Natural killer cell (primary cell): ENCODE results near the gene DHCR24. TPM values are rescaled to one million over a fixed set of nuclear protein-coding genes. Genes with fewer than 3 reads are reported as not detected.

Experiments used
- ATAC-seq, 3 donors: fragments of 150-1000 bp in 2 of 3; fragments of 200-7000 bp in 1 of 3; cut with Tn5 transposase; 1 replicate in 1 of 3; 2 replicates in 2 of 3; pipeline ENCODE4 v1.10.0; 2021; ENCODE audit warnings: mild to moderate bottlenecking in 2 of 3, moderate library complexity in 2 of 3
- DNase-seq, 2 donors: peaks; one replicate each; pipeline versions ENCODE4 v3.0.0 to v3.0.0-alpha.2; 2013 to 2021; ENCODE audit warnings: mixed read lengths in 1 of 2
- H3K27ac ChIP-seq: one replicate; pipeline ENCODE4 v1.5.1; 2013; ENCODE audit warnings: mild to moderate bottlenecking, low read length
- H3K27me3 ChIP-seq: one replicate; pipeline ENCODE4 v1.6.1; 2013; ENCODE audit warnings: low read length; ENCODE audit not compliant: control insufficient read depth, insufficient read depth
- H3K36me3 ChIP-seq: one replicate; pipeline ENCODE4 v1.6.1; 2013; ENCODE audit warnings: low read length; ENCODE audit not compliant: control insufficient read depth, insufficient read depth
- H3K4me1 ChIP-seq: one replicate; pipeline ENCODE4 v1.6.1; 2013; ENCODE audit warnings: low read length; ENCODE audit not compliant: control insufficient read depth, insufficient read depth
- H3K4me3 ChIP-seq: one replicate; pipeline ENCODE4 v1.5.1; 2013; ENCODE audit warnings: low read length
- H3K9me3 ChIP-seq: one replicate; pipeline ENCODE4 v1.6.1; 2013; ENCODE audit warnings: low read length; ENCODE audit not compliant: control insufficient read depth, insufficient read depth
- H3K27ac Mint-ChIP-seq, 2 donors: one replicate each; pipeline ENCODE4 v1.8.0; 2022; ENCODE audit warnings: mild to moderate bottlenecking in 2 of 2, mixed read lengths in 2 of 2, moderate library complexity in 1 of 2
- H3K27me3 Mint-ChIP-seq, 2 donors: one replicate each; pipeline ENCODE4 v1.8.0; 2022; ENCODE audit warnings: low read depth in 2 of 2, mixed read lengths in 2 of 2
- H3K36me3 Mint-ChIP-seq: one replicate; pipeline ENCODE4 v1.8.0; 2022; ENCODE audit warnings: mixed read lengths
- H3K4me1 Mint-ChIP-seq, 2 donors: one replicate each; pipeline ENCODE4 v1.8.0; 2022; ENCODE audit warnings: mixed read lengths in 2 of 2
- H3K4me3 Mint-ChIP-seq: one replicate; pipeline ENCODE4 v1.8.0; 2022; ENCODE audit warnings: mild to moderate bottlenecking, moderate library complexity, mixed read lengths
- H3K9me3 Mint-ChIP-seq, 2 donors: one replicate each; pipeline ENCODE4 v1.8.0; 2022; ENCODE audit warnings: mixed read lengths in 2 of 2
- CTCF ChIP-seq: fragments of 200-600 bp; IDR thresholded peaks from one replicate; pipeline ENCODE4 v1.8.0; 2022; ENCODE audit warnings: antibody characterized with exemption
- WGBS: methylation state at CpG from one replicate; pipeline ENCODE4 v1.1.7; 2013; ENCODE audit warnings: missing lambda C conversion rate; ENCODE audit not compliant: insufficient coverage; 5-methylcytosine and 5-hydroxymethylcytosine counted together
- intact Hi-C: fragments of 100-400 bp; cut with micrococcal nuclease; formaldehyde crosslinking; loops from one replicate; pipeline ENCODE4 v1.14.2; 2022
- total RNA-seq, 4 donors: library from RNA; stranded (reverse); fragments of 120-200 nt in 1 of 4; gene quantifications; one replicate each; pipeline versions ENCODE4 v1.2.3 to v1.2.4, GENCODE V29; 2013 to 2022

The DHCR24 gene
- total RNA-seq, 3 donors from 2014 or later (not counting 1 experiment from before 2014, with no cell fraction given), result 8.7 to 17.2 (median 10.4) TPM

DNA sequence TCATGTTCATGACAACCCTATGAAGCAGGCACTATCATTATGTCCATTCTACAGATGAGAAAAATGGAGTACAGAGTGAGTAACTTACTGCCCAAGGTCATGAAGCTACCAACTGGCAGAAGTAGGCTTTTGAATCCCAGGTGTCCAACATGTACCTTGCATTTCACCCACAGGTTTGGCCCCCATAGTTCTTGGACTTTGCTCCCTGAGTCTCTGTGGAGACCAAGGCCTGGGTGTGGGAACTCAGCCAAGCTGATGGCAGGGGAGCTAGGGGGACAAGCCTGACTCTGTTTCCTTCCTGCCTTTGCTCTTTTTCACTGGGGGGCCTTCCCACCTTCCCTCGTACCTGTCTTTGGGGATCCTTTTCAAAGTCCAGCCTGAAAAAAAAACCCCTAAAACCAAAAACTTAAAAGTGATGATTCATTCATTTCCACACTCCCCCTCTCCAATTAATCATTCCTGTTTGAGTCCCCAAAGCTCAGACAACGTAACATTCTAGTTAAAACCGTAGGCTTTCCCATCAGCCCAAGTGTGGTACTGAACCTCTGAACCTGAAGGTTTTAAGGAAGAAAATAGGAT lies 77.4 kb downstream of the DHCR24 start:
- peaks cover 62 to 71% of the 10 kb centered on the region in 2 donors for H3K4me1 Mint-ChIP-seq
- Histone ChIP-seq H3K36me3 (peaks cover 4% of the 10 kb centered on the region), H3K4me3 (no peak overlapping the region), H3K27me3 (no peaks in the 10 kb centered on the region), H3K9me3 (no peaks in the 10 kb centered on the region), H3K4me1 (peaks cover 83% of the 10 kb centered on the region), H3K27ac (peak overlapping the region; percentile 88)
- no peaks in the 10 kb centered on the region for H3K9me3 Mint-ChIP-seq
- ATAC-seq (no peak), DNase-seq (no peak)
- intact Hi-C loops, result loop anchor here (1.0 to 5.0 kb wide), 6 partner anchors 41 to 402 kb away; partner anchors contain the start of gene SSBP3
- peak overlapping the region; percentile 40 for H3K4me3 Mint-ChIP-seq
- 58% methylated on average over 3 of the region's 3 CpGs for WGBS
- no peaks in the 10 kb centered on the region for H3K36me3 Mint-ChIP-seq
- TF ChIP-seq CTCF, result no peak
- no peaks in the 10 kb centered on the region for H3K27me3 Mint-ChIP-seq
- H3K27ac Mint-ChIP-seq, result peak overlapping the region; percentile 94 to 95

GRCh38 chr1:54808443-54809207 lies 78.4 kb downstream of the DHCR24 start:
- 71% methylated on average over 12 of the region's 12 CpGs for WGBS
- H3K27ac Mint-ChIP-seq, result peak overlapping the region; percentile 94 to 95
- Histone ChIP-seq H3K27ac (peak overlapping the region; percentile 88), H3K27me3 (no peaks in the 10 kb centered on the region), H3K9me3 (no peaks in the 10 kb centered on the region), H3K4me3 (peak overlapping the region; percentile 42), H3K36me3 (peaks cover 4% of the 10 kb centered on the region), H3K4me1 (peaks cover 90% of the 10 kb centered on the region)
- peak; percentile 27 for TF ChIP-seq CTCF
- peak overlapping the region; percentile 83 for H3K4me3 Mint-ChIP-seq
- ATAC-seq, result peak in 1 of 3 donors; percentile 8
- intact Hi-C loops, result loop anchor here (5.0 kb wide), 2 partner anchors 321 to 401 kb away; partner anchors contain the start of gene SSBP3
- DNase-seq, result no peak
- peaks cover 72 to 80% of the 10 kb centered on the region in 2 donors for H3K4me1 Mint-ChIP-seq
- H3K27me3 Mint-ChIP-seq, result no peaks in the 10 kb centered on the region
- H3K36me3 Mint-ChIP-seq, result no peaks in the 10 kb centered on the region
- no peaks in the 10 kb centered on the region for H3K9me3 Mint-ChIP-seq

DNA sequence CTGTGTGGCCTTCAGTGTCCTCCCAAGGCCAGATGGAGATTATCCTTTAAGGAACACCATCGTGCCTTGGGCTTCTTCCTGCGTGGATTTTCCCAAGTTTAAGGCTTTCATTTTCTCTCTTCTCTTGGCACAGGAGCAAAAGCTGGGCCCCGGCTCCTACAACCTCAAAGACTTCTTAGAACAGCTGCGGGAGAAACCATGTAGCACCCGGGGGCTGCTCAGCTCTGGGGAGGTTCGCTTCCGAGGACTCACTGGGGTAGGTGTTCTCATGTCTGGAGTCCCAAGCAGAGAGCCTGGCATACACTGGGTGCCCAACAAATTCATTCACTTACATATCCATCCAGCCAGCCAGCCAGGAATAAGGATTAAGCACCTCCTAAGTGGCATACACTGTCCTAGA lies 79.2 kb downstream of the DHCR24 start:
- H3K27ac ChIP-seq, result peak overlapping the region; percentile 88

More for the DNA sequence above, 79.2 kb downstream of the DHCR24 start:
- Mint-ChIP-seq H3K4me1 (peaks cover 71 to 81% of the 10 kb centered on the region in 2 donors), H3K4me3 (peak overlapping the region; percentile 83), H3K27ac (peak overlapping the region; percentile 94 to 95), H3K27me3 (no peaks in the 10 kb centered on the region), H3K36me3 (no peaks in the 10 kb centered on the region), H3K9me3 (no peaks in the 10 kb centered on the region)
- ATAC-seq (peak in 1 of 3 donors; percentile 5), DNase-seq (no peak)
- no peaks in the 10 kb centered on the region for H3K27me3 ChIP-seq
- intact Hi-C loops, result loop anchor here (1.0 to 5.0 kb wide), 4 partner anchors 41 to 754 kb away; partner anchors contain the start of genes SSBP3, TCEANC2 and TMEM59
- WGBS, result 45% methylated on average over 7 of the region's 7 CpGs
- H3K4me3 ChIP-seq, result peak overlapping the region; percentile 42
- TF ChIP-seq CTCF, result no peak
- no peaks in the 10 kb centered on the region for H3K9me3 ChIP-seq
- peaks cover 4% of the 10 kb centered on the region for H3K36me3 ChIP-seq
- H3K4me1 ChIP-seq, result peaks cover 82% of the 10 kb centered on the region
